ENCODE measurements around the gene C15orf61. TPM values are rescaled to one million over a fixed set of nuclear protein-coding genes. Genes with fewer than 3 reads are reported as not detected.

The C15orf61 gene
- total and polyA plus RNA-seq, 2 of the 13 experiments (the other 11 are each of a cell fraction or from before 2014, with no cell fraction given), result 2.1 to 6.6 TPM

- TF ChIP-seq, protein P1, sequence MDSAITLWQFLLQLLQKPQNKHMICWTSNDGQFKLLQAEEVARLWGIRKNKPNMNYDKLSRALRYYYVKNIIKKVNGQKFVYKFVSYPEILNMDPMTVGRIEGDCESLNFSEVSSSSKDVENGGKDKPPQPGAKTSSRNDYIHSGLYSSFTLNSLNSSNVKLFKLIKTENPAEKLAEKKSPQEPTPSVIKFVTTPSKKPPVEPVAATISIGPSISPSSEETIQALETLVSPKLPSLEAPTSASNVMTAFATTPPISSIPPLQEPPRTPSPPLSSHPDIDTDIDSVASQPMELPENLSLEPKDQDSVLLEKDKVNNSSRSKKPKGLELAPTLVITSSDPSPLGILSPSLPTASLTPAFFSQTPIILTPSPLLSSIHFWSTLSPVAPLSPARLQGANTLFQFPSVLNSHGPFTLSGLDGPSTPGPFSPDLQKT (CRISPR knock-in tag; IDR thresholded peaks at IDR 0.05; ENCODE audit: borderline replicate concordance), result no peak
- no peak for TF ChIP-seq ZNF550 (CRISPR knock-in tag; IDR thresholded peaks at IDR 0.05; ENCODE audit: borderline replicate concordance)
- no peak for TF ChIP-seq ZNF10 (CRISPR knock-in tag; IDR thresholded peaks at IDR 0.05; ENCODE audit: borderline replicate concordance, low read depth)
- TF ChIP-seq RXRA (CRISPR knock-in tag; IDR thresholded peaks at IDR 0.05), result no peak
- peak; percentile 9; the same call in 1 of the 2 replicates for TF ChIP-seq CBX5 (CRISPR knock-in tag; IDR thresholded peaks at IDR 0.05; ENCODE audit: borderline replicate concordance)
- TF ChIP-seq CREB3 (CRISPR knock-in tag; IDR thresholded peaks at IDR 0.05), result no peak
- TF ChIP-seq SP2 (CRISPR knock-in tag; IDR thresholded peaks at IDR 0.05), result peak; percentile 68
- TF ChIP-seq ZSCAN29 (CRISPR knock-in tag; conservative IDR thresholded peaks at IDR 0.05), result 0 out of 2 replicates have a peak, but pooled peaks have one; percentile 44
- peak; percentile 10; the same call in 1 of the 2 replicates for TF ChIP-seq BRF2 (CRISPR knock-in tag; IDR thresholded peaks at IDR 0.05)
Measured at GRCh38 chr15:67542420-67543347, 21.8 kb downstream of the C15orf61 start, which contains the start of gene MAP2K5 (continued).
